C4-2B (cell line): ENCODE results near the gene EVC.

Experiments used
- CTCF ChIP-seq: fragments of 450-650 bp; conservative IDR thresholded peaks from 2 replicates; pipeline ENCODE4 v1.5.1; 2017; ENCODE audit warnings: mild to moderate bottlenecking
- ZFX ChIP-seq: fragments of 450-650 bp; IDR thresholded peaks from 2 replicates; pipeline ENCODE4 v1.6.1; 2017

DNA sequence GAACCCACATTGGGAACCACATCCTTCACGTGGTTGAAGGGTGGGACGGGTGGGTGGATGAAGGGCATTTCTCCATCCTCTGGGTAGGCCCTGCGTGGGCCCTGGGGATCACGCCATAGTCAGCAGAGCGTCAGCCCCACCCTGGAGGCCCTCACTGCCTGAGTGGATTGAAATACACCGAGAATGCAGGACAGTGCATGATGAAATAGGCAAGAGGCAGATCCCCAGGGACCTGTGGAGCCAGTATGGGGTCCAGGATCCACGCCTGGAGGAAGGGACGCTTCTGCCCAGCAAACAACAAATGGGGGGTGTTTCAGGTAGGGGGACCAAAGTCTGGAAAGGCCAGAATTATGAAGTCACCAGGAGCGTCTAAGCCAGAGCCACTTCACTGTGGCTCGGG lies 19.4 kb downstream of the EVC start:
- TF ChIP-seq CTCF (no peak), ZFX (no peak)
